HEK293T (cell line): ENCODE data around the gene PDZD2.

Source experiments
- BHLHE40 ChIP-seq: fragments of 450-650 bp; IDR thresholded peaks from 2 replicates; pipeline ENCODE4 v1.6.1; 2016; ENCODE audit warnings: mild to moderate bottlenecking, moderate library complexity, borderline replicate concordance
- CTBP1 ChIP-seq: fragments of 450-650 bp; IDR thresholded peaks from 2 replicates; pipeline ENCODE4 v1.6.1; 2016; ENCODE audit warnings: borderline replicate concordance
- ELF4 ChIP-seq: fragments of 450-650 bp; IDR thresholded peaks from 2 replicates; pipeline ENCODE4 v1.6.1; 2017; ENCODE audit warnings: antibody characterized with exemption
- FOXK2 ChIP-seq: fragments of 450-650 bp; IDR thresholded peaks from 2 replicates; pipeline ENCODE4 v1.6.1; 2016; ENCODE audit warnings: mild to moderate bottlenecking
- FOXM1 ChIP-seq: fragments of 450-650 bp; IDR thresholded peaks from 2 replicates; pipeline ENCODE4 v1.6.1; 2017; ENCODE audit warnings: mild to moderate bottlenecking, borderline replicate concordance
- HDGF ChIP-seq: fragments of 450-650 bp; IDR thresholded peaks from 2 replicates; pipeline ENCODE4 v1.6.1; 2017; ENCODE audit warnings: antibody characterized with exemption, borderline replicate concordance
- NFRKB ChIP-seq: fragments of 450-650 bp; IDR thresholded peaks from 2 replicates; pipeline ENCODE4 v1.6.1; 2016; ENCODE audit warnings: mild to moderate bottlenecking, moderate library complexity
- SP1 ChIP-seq: fragments of 450-650 bp; IDR thresholded peaks from 2 replicates; pipeline ENCODE4 v1.6.1; 2017

GRCh38 chr5:31845361-31845760 lies 206.4 kb downstream of the PDZD2 start:
- TF ChIP-seq BHLHE40 (no peak), NFRKB (no peak), FOXM1 (no peak), SP1 (no peak), HDGF (no peak), CTBP1 (no peak), FOXK2 (no peak), ELF4 (no peak)
